NCI-H510A (cell line): ENCODE measurements around the gene SIGLEC9.

Experiments used
- DNase-seq: peaks from one replicate; lab custom pipeline; 2025; lab: John Stamatoyannopoulos, UW

SIGLEC9 gene

GRCh38 chr19:51124729-51125128 lies at the start of gene SIGLEC9:
Gene SIGLEC9, plus strand, starts transcription at chr19:51124906. Its CDS starts 69 bp downstream, at chr19:51124975.
- DNase-seq: no peak

- no peak for DNase-seq
These were observed 48.7 kb upstream of the SIGLEC9 start for GRCh38 chr19:51075998-51076397.

- no peak for DNase-seq
These were observed 48.0 kb upstream of the SIGLEC9 start for GRCh38 chr19:51076631-51077213.

- no peak for DNase-seq
These were observed 46.6 kb upstream of the SIGLEC9 start for GRCh38 chr19:51078104-51078503.

- no peak for DNase-seq
These were observed 46.0 kb upstream of the SIGLEC9 start for GRCh38 chr19:51078731-51079130.

- DNase-seq: no peak
These were observed 45.1 kb upstream of the SIGLEC9 start for GRCh38 chr19:51079481-51080110.

GRCh38 chr19:51081476-51081875 lies 43.2 kb upstream of the SIGLEC9 start:
- no peak for DNase-seq

- no peak for DNase-seq
These were observed 42.1 kb upstream of the SIGLEC9 start, which contains the start of gene KLK14 for GRCh38 chr19:51082611-51083010. Gene KLK14, minus strand, starts transcription at chr19:51082887. Its CDS starts 273 bp downstream, at chr19:51082614.

- no peak for DNase-seq
These were observed 41.5 kb upstream of the SIGLEC9 start for GRCh38 chr19:51083181-51083580.

- no peak for DNase-seq
These were observed 40.9 kb upstream of the SIGLEC9 start for GRCh38 chr19:51083783-51084182.

- no peak for DNase-seq
These were observed 40.2 kb upstream of the SIGLEC9 start for GRCh38 chr19:51084505-51084904.

GRCh38 chr19:51086153-51086850 lies 38.4 kb upstream of the SIGLEC9 start:
- DNase-seq: no peak

- DNase-seq: no peak
These were observed 34.9 kb upstream of the SIGLEC9 start for GRCh38 chr19:51089786-51090185.

- no peak for DNase-seq
These were observed 34.2 kb upstream of the SIGLEC9 start for GRCh38 chr19:51090471-51090870.

GRCh38 chr19:51091126-51091525 lies 33.6 kb upstream of the SIGLEC9 start:
- DNase-seq: no peak

- DNase-seq: no peak
These were observed 32.5 kb upstream of the SIGLEC9 start for GRCh38 chr19:51091895-51092873.

- no peak for DNase-seq
These were observed 31.6 kb upstream of the SIGLEC9 start for GRCh38 chr19:51093101-51093500.

GRCh38 chr19:51093510-51094345 lies 31.0 kb upstream of the SIGLEC9 start:
- no peak for DNase-seq

GRCh38 chr19:51094696-51095279 lies 29.9 kb upstream of the SIGLEC9 start:
- DNase-seq: no peak

GRCh38 chr19:51096473-51097165 lies 28.1 kb upstream of the SIGLEC9 start:
- DNase-seq: no peak
